ENCODE measurements around the gene WBP2.
A peak's percentile ranks its signal among the peaks of the same experiment; 100 is the strongest.

The WBP2 gene

DNA sequence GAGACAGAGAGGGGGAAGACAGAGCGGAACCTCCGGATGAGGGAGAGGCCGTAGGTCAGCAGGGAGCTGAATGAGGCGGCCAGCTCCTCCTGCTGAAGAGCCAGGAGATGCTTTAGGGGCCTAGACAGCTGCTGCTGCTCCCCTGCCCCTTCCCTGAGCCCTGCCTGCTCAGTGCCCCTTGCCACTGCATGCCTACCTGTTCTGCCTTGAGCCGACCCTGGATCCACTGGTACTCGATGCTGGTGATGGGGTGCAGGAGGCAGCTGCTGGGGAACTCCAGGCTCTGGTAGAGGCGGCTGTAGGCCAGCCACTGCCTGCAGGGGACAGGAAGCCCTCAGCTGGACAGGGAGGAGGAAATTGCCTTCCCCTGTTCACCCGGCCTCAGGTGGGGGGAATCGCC is 18.5 kb downstream of the WBP2 start:
- CTCF ChIA-PET, result interaction anchor here (1.0 to 13.1 kb wide), 6 partner anchors 8 to 54 kb away, joined by 3 to 174 read pairs (median 6); partner anchors contain the start of genes UNC13D and WBP2
- H3K4me3 ChIP-seq (ENCODE audit: control insufficient read depth in 1 of 7, extremely low read depth in 1 of 7, insufficient read depth in 4 of 7, low read depth in 2 of 7, low read length in 6 of 7), result no peak overlapping the region
- POLR2A ChIA-PET, result no interaction called here
- no peak for DNase-seq
- H3K36me3 ChIP-seq (ENCODE audit: control insufficient read depth in 4 of 4, insufficient read depth in 4 of 4, low read length in 3 of 4), result peaks cover 18 to 73% (median 65%) of the 10 kb centered on the region in 4 experiments
- H3K27me3 ChIP-seq (replicated peaks in 2 of 5; ENCODE audit: control insufficient read depth in 4 of 5, insufficient read depth in 5 of 5, low read length in 4 of 5), result no peaks in the 10 kb centered on the region
- no peak overlapping the region for H3K27ac ChIP-seq (ENCODE audit: insufficient read depth in 1 of 2, low read depth in 1 of 2, low read length in 2 of 2, poor library complexity in 1 of 2, severe bottlenecking in 2 of 2)
- peaks cover 5 to 30% (median 26%) of the 10 kb centered on the region in 4 experiments for H3K4me1 ChIP-seq (ENCODE audit: control extremely low read depth in 1 of 4, control insufficient read depth in 4 of 4, insufficient read depth in 4 of 4, low read length in 3 of 4)
- H3K9me3 ChIP-seq (ENCODE audit: control extremely low read depth in 1 of 5, control insufficient read depth in 4 of 5, insufficient read depth in 2 of 5, low read depth in 1 of 5, low read length in 4 of 5), result no peaks in the 10 kb centered on the region
- WGBS (ENCODE audit: insufficient coverage), result 98% methylated on average over 7 of the region's 9 CpGs

DNA sequence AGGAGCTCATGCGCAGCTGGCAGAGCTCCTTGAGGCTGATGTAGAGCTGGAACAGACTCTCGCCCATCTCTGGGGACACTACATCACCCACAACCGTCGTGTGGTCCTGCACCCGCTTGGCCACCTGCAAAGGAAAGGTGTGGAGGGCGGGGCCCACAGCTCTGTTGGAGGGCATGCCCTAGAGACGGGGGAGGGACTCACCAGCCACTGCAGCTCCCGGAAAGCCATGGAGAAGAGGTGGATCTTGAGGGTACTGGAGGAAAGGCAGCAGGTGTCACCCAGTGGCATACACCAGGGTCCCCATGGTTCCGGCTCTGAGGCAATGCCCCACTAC is 19.5 kb downstream of the WBP2 start:
- POLR2A ChIA-PET, result no interaction called here
- H3K9me3 ChIP-seq (ENCODE audit: control extremely low read depth in 1 of 5, control insufficient read depth in 4 of 5, insufficient read depth in 2 of 5, low read depth in 1 of 5, low read length in 4 of 5), result no peaks in the 10 kb centered on the region
- WGBS (ENCODE audit: insufficient coverage), result 98% methylated on average over 7 of the region's 9 CpGs
- H3K27ac ChIP-seq (ENCODE audit: insufficient read depth in 1 of 2, low read depth in 1 of 2, low read length in 2 of 2, poor library complexity in 1 of 2, severe bottlenecking in 2 of 2), result no peak overlapping the region
- H3K4me1 ChIP-seq (ENCODE audit: control extremely low read depth in 1 of 4, control insufficient read depth in 4 of 4, insufficient read depth in 4 of 4, low read length in 3 of 4), result peaks cover 5 to 30% (median 26%) of the 10 kb centered on the region in 4 experiments
- no peaks in the 10 kb centered on the region for H3K27me3 ChIP-seq (replicated peaks in 2 of 5; ENCODE audit: control insufficient read depth in 4 of 5, insufficient read depth in 5 of 5, low read length in 4 of 5)
- H3K36me3 ChIP-seq (ENCODE audit: control insufficient read depth in 4 of 4, insufficient read depth in 4 of 4, low read length in 3 of 4), result peaks cover 16 to 77% (median 66%) of the 10 kb centered on the region in 4 experiments
- no peak overlapping the region for H3K4me3 ChIP-seq (ENCODE audit: control insufficient read depth in 1 of 7, extremely low read depth in 1 of 7, insufficient read depth in 4 of 7, low read depth in 2 of 7, low read length in 6 of 7)
- no peak for DNase-seq
- CTCF ChIA-PET, result interaction anchor here (1.1 to 13.1 kb wide), 5 partner anchors 9 to 45 kb away, joined by 3 to 174 read pairs (median 7); partner anchors contain the start of genes UNC13D and WBP2

DNA sequence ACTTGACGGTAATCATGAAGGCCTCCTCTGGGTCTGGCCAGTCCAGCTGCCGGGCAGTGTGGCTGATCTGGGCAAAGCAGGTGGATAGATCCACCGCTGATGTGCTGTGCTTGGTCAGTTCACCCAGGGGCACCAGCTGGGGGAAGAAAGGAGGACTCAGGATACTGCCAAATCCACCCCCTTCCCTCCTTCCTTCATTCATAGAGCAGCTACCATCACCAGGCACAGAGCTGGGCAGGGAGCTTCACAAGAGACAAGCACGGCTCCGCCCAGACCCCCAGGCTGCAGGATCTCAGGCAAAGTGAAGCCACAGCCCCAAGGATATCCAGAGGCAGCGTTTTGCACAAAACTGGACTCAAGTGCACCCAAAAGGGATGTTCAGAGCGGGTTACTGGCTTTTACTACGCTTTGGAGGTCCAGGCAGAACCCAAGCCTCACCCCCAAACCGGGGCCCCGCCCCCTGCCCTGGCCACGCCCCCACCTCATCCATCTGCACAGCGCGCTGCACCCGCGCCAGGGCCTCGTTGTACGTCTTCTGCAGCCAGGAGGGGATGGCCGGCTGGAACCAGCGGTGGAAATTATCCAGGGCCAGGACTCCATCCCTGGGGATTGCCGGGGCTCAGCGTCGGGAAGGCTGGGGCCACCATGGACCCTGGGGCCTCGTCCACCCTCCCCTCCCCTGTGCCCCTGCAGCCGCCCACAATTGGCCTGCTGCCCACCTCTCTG is 20.0 kb downstream of the WBP2 start:
- Histone ChIP-seq H3K27ac (ENCODE audit: insufficient read depth in 1 of 2, low read depth in 1 of 2, low read length in 2 of 2, poor library complexity in 1 of 2, severe bottlenecking in 2 of 2) (no peak overlapping the region), H3K36me3 (ENCODE audit: control insufficient read depth in 4 of 4, insufficient read depth in 4 of 4, low read length in 3 of 4) (peaks cover 19 to 77% (median 66%) of the 10 kb centered on the region in 4 experiments), H3K9me3 (ENCODE audit: control extremely low read depth in 1 of 5, control insufficient read depth in 4 of 5, insufficient read depth in 2 of 5, low read depth in 1 of 5, low read length in 4 of 5) (no peaks in the 10 kb centered on the region), H3K27me3 (replicated peaks in 2 of 5; ENCODE audit: control insufficient read depth in 4 of 5, insufficient read depth in 5 of 5, low read length in 4 of 5) (no peaks in the 10 kb centered on the region), H3K4me3 (ENCODE audit: control insufficient read depth in 1 of 7, extremely low read depth in 1 of 7, insufficient read depth in 4 of 7, low read depth in 2 of 7, low read length in 6 of 7) (no peak overlapping the region), H3K4me1 (ENCODE audit: control extremely low read depth in 1 of 4, control insufficient read depth in 4 of 4, insufficient read depth in 4 of 4, low read length in 3 of 4) (peaks cover 5 to 30% (median 28%) of the 10 kb centered on the region in 4 experiments)
- ChIA-PET POLR2A (interaction anchor here (1.1 to 3.8 kb wide), 2 partner anchors 9 to 52 kb away, joined by 3 to 22 read pairs; partner anchors contain the start of gene UNC13D), CTCF (interaction anchor here (1.1 to 13.1 kb wide), 4 partner anchors 11 to 52 kb away, joined by 3 to 174 read pairs (median 5); partner anchors contain the start of gene UNC13D)
- DNase-seq, result no peak
- WGBS (ENCODE audit: insufficient coverage), result 93% methylated on average over 15 of the region's 24 CpGs

DNA sequence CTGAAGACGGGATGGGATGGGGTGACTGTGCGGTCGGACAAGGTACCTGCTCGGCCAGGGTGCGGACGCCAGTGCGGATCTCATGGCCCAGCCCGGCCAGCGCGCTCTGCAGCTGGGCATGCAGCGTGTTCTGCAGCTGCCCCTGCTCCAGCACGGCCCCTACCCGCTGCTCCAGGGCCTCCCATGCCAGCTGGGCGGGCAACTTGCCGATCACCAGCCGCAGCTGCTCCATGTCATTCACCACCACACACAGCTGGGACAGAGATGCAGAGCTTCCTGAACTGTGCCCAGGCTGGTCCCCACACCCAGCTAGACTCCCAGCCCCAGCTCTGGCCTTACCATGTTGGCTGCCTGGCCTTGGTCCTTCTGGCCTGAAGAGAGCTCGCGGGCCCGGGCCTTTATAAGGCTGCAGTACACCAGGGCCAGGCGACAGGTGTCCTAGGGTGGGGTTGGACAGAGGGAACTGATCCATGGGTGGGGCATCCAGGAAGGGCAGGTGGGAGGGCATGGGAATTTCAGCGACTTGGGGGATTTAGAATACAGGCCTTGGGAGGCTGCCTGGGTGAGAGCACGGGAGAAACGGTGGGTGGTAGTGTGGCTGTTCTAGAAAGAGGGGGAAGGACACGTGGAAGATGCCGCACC is 20.7 kb downstream of the WBP2 start:
- WGBS (ENCODE audit: insufficient coverage), result 94% methylated on average over 19 of the region's 25 CpGs
- H3K4me1 ChIP-seq (ENCODE audit: control extremely low read depth in 1 of 4, control insufficient read depth in 4 of 4, insufficient read depth in 4 of 4, low read length in 3 of 4), result peaks cover 5 to 35% (median 28%) of the 10 kb centered on the region in 4 experiments
- peaks cover 19 to 77% (median 64%) of the 10 kb centered on the region in 4 experiments for H3K36me3 ChIP-seq (ENCODE audit: control insufficient read depth in 4 of 4, insufficient read depth in 4 of 4, low read length in 3 of 4)
- H3K9me3 ChIP-seq (ENCODE audit: control extremely low read depth in 1 of 5, control insufficient read depth in 4 of 5, insufficient read depth in 2 of 5, low read depth in 1 of 5, low read length in 4 of 5), result no peaks in the 10 kb centered on the region
- no peak overlapping the region for H3K4me3 ChIP-seq (ENCODE audit: control insufficient read depth in 1 of 7, extremely low read depth in 1 of 7, insufficient read depth in 4 of 7, low read depth in 2 of 7, low read length in 6 of 7)
- ChIA-PET CTCF (interaction anchor here (0.9 to 13.1 kb wide), 4 partner anchors 9 to 51 kb away, joined by 3 to 174 read pairs (median 5); partner anchors contain the start of gene UNC13D), POLR2A (interaction anchor here (1.1 to 3.8 kb wide), 2 partner anchors 10 to 51 kb away, joined by 3 to 22 read pairs; partner anchors contain the start of gene UNC13D)
- no peak for DNase-seq
- no peaks in the 10 kb centered on the region for H3K27me3 ChIP-seq (replicated peaks in 2 of 5; ENCODE audit: control insufficient read depth in 4 of 5, insufficient read depth in 5 of 5, low read length in 4 of 5)
- H3K27ac ChIP-seq (ENCODE audit: insufficient read depth in 1 of 2, low read depth in 1 of 2, low read length in 2 of 2, poor library complexity in 1 of 2, severe bottlenecking in 2 of 2), result peak overlapping the region in 1 of 2 experiments; percentile 22

DNA sequence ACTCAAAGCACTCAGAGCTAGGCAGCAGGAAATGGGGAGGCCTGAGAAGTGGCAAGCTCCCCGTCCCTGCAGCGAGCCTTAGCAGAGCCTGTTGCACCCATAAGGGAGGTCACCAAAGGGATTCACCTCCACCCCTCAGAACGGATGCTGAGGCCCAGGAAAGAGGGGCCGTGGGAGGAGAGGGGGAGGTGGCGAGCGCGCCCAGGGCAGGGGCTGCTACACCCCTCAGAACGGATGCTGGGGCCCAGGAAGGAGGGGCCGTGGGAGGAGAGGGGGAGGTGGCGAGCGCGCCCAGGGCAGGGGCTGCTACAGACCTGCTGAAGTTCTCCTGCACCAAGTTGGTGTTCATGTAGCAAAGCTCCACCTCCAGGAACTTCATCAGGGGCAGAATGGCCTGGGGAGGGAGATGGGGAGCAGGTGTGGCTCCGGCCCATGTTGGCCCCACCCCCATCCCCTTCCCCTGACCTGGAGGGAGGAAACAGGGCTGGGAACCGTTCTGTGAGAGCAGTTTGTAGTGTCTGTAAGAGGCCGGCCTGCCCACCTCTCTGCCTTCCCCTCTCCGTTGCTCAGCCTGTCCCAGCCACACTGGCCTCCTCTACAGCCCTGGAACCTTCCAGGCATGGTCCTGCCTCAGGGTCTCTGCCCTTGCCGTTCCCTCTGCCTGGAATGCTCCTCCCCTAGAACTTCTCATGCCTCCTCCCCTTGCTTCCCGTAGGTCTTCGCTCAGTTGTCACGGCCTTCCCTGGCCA is 22.3 kb downstream of the WBP2 start:
- ChIA-PET CTCF (interaction anchor here (1.0 to 13.1 kb wide), 5 partner anchors 13 to 95 kb away, joined by 3 to 174 read pairs (median 3); partner anchors contain the start of gene UNC13D), POLR2A (interaction anchor here (0.8 to 3.8 kb wide), 5 partner anchors 11 to 57 kb away, joined by 3 to 22 read pairs (median 5); partner anchors contain the start of genes UNC13D and WBP2)
- Histone ChIP-seq H3K36me3 (ENCODE audit: control insufficient read depth in 4 of 4, insufficient read depth in 4 of 4, low read length in 3 of 4) (peaks cover 23 to 81% (median 65%) of the 10 kb centered on the region in 4 experiments), H3K9me3 (ENCODE audit: control extremely low read depth in 1 of 5, control insufficient read depth in 4 of 5, insufficient read depth in 2 of 5, low read depth in 1 of 5, low read length in 4 of 5) (no peaks in the 10 kb centered on the region), H3K27ac (ENCODE audit: insufficient read depth in 1 of 2, low read depth in 1 of 2, low read length in 2 of 2, poor library complexity in 1 of 2, severe bottlenecking in 2 of 2) (peak overlapping the region; percentile 8 to 68), H3K4me1 (ENCODE audit: control extremely low read depth in 1 of 4, control insufficient read depth in 4 of 4, insufficient read depth in 4 of 4, low read length in 3 of 4) (peaks cover 7 to 48% (median 41%) of the 10 kb centered on the region in 4 experiments), H3K4me3 (ENCODE audit: control insufficient read depth in 1 of 7, extremely low read depth in 1 of 7, insufficient read depth in 4 of 7, low read depth in 2 of 7, low read length in 6 of 7) (peak overlapping the region in 2 of 7 experiments; percentile 45 to 59), H3K27me3 (replicated peaks in 2 of 5; ENCODE audit: control insufficient read depth in 4 of 5, insufficient read depth in 5 of 5, low read length in 4 of 5) (no peaks in the 10 kb centered on the region)
- WGBS (ENCODE audit: insufficient coverage), result 31% methylated on average over 13 of the region's 20 CpGs
- peak in 2 of 3 donors; percentile 42 to 44 for DNase-seq

DNA sequence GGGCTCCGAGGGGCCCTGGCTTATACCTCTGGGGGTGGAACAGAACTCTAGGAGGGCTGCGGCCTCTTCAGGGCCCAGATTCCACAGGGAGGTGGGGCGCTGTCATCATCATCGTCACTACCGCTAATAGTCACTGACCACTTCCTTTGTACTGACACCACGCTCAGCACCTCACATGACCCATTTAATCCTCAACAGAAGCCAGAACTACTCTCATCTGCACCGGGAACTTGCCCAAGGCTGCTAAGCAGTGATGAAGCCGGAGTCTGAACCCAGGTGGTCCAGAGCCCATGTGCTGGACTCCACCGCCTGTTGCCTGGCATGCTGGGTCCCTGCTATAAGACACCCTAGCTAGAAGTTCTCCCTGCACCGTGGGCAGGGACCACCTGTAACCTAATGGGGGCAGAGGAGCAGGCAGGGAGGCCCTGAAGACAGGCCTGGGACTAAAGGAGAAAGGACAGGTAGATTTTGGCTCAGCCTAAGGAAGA is 22.9 kb downstream of the WBP2 start:
- H3K27me3 ChIP-seq (replicated peaks in 2 of 5; ENCODE audit: control insufficient read depth in 4 of 5, insufficient read depth in 5 of 5, low read length in 4 of 5), result no peaks in the 10 kb centered on the region
- ChIA-PET CTCF (interaction anchor here (1.0 to 13.1 kb wide), 6 partner anchors 14 to 95 kb away, joined by 3 to 174 read pairs (median 4); partner anchors contain the start of gene UNC13D), POLR2A (interaction anchor here (1.7 to 3.8 kb wide), 3 partner anchors 12 to 23 kb away, joined by 4 to 22 read pairs (median 7); partner anchors contain the start of genes UNC13D and WBP2)
- peak overlapping the region; percentile 8 to 68 for H3K27ac ChIP-seq (ENCODE audit: insufficient read depth in 1 of 2, low read depth in 1 of 2, low read length in 2 of 2, poor library complexity in 1 of 2, severe bottlenecking in 2 of 2)
- peak overlapping the region in 1 of 7 experiments; percentile 59 for H3K4me3 ChIP-seq (ENCODE audit: control insufficient read depth in 1 of 7, extremely low read depth in 1 of 7, insufficient read depth in 4 of 7, low read depth in 2 of 7, low read length in 6 of 7)
- no peaks in the 10 kb centered on the region for H3K9me3 ChIP-seq (ENCODE audit: control extremely low read depth in 1 of 5, control insufficient read depth in 4 of 5, insufficient read depth in 2 of 5, low read depth in 1 of 5, low read length in 4 of 5)
- H3K36me3 ChIP-seq (ENCODE audit: control insufficient read depth in 4 of 4, insufficient read depth in 4 of 4, low read length in 3 of 4), result peaks cover 25 to 83% (median 66%) of the 10 kb centered on the region in 4 experiments
- DNase-seq, result peak in 2 of 3 donors; percentile 65 to 74
- peaks cover 7 to 51% (median 47%) of the 10 kb centered on the region in 4 experiments for H3K4me1 ChIP-seq (ENCODE audit: control extremely low read depth in 1 of 4, control insufficient read depth in 4 of 4, insufficient read depth in 4 of 4, low read length in 3 of 4)
- WGBS (ENCODE audit: insufficient coverage), result 77% methylated on average over 9 of the region's 10 CpGs

All from common myeloid progenitor, CD34-positive (primary cell).